B cell (primary cell): ENCODE measurements around the gene CFAP251.

Experiments used
- CTCF ChIP-seq: fragments of 200-600 bp; IDR thresholded peaks from one replicate; pipeline ENCODE4 v1.8.0; 2022; ENCODE audit warnings: antibody characterized with exemption, mild to moderate bottlenecking
- EZH2 ChIP-seq: IDR thresholded peaks from 2 replicates; pipeline ENCODE4 v1.6.1; 2012; ENCODE audit warnings: borderline replicate concordance, low read depth, mild to moderate bottlenecking, moderate library complexity, low read length; ENCODE audit not compliant: insufficient read depth, poor library complexity, severe bottlenecking

DNA sequence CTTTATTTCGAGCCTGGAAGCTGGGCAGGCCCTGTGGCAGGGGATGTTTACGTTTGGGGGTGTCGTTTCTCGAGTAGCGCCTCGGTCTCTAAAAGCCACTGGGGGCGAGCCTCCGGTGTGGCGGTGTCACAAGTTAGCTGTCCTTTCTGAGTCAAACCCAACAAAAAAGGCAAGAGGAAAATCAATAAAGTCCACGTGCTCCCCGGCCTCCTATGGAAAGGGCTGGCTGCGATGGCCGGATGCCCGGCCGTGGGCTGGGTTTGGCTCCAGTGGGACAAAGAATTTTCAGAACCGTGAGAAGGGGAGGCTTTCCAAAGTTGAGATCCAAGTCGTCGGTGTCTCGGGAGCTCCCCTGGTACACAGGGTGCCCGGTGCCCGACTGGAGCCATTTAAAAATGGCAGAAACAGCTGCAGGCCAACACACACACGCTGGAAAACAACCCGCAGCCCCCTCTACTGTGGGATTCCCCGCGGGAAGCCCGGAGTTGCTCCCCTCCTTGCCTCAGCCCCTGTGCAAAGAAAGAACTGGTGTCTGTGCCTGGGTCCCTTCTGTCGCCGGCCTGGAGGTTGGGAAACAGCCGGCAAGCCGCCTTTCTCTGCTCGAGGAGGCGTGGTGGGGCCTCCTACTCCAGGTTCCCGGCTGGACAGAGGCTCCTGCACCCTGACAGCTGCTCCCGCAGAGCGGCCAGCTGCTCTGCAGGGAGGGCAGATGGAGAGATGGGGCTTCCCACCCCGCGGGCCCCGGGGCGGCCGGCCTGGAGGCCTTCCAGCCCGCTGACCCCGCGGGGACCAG, 105.1 kb downstream of the CFAP251 start:
- TF ChIP-seq CTCF (no peak), EZH2 (no peak)
